Testis (tissue), 3 donors: ENCODE results near the gene CENATAC. TPM values are rescaled to one million over a fixed set of nuclear protein-coding genes. Genes with fewer than 3 reads are reported as not detected.

Experiments
- DNase-seq: peaks from one replicate; pipeline ENCODE4 v3.0.0-alpha.2; 2019
- H3K27ac ChIP-seq, 2 donors: fragments of 200-600 bp; sonication (generic); one replicate each; pipeline ENCODE4 v1.5.1; 2019
- H3K27me3 ChIP-seq: fragments of 200-600 bp; sonication (generic); one replicate; pipeline ENCODE4 v1.5.1; 2019
- H3K36me3 ChIP-seq: fragments of 200-600 bp; sonication (generic); one replicate; pipeline ENCODE4 v1.5.1; 2017; ENCODE audit warnings: low read depth; ENCODE audit errors: missing control alignments
- H3K4me1 ChIP-seq: fragments of 200-600 bp; sonication (generic); one replicate; pipeline ENCODE4 v1.5.1; 2019
- H3K4me3 ChIP-seq, 2 donors: fragments of 200-600 bp; sonication (generic); one replicate each; pipeline ENCODE4 v1.5.1; 2017 to 2019
- H3K9me3 ChIP-seq: fragments of 200-600 bp; sonication (generic); one replicate; pipeline ENCODE4 v1.5.1; 2017
- POLR2A ChIP-seq: fragments of 450-650 bp; IDR thresholded peaks from one replicate; pipeline ENCODE4 v1.6.1; 2017; ENCODE audit warnings: antibody characterized with exemption, mild to moderate bottlenecking, moderate library complexity
- WGBS, 2 donors: methylation state at CpG; one replicate each; pipeline ENCODE4 v1.1.5; 2018; 5-methylcytosine and 5-hydroxymethylcytosine counted together
- intact Hi-C: fragments of 100-400 bp; cut with DNase I; formaldehyde crosslinking; loops from one replicate; pipeline ENCODE4 v1.15.1; 2023; ENCODE audit warnings: low total_unique reads
- polyA plus RNA-seq: library from polyadenylated mRNA; stranded (reverse); fragments of 350-450 nt; fragmentation: Illumina TruSeq; extraction: RNeasy Lipid Tissue Mini Kit (QIAGEN cat#74804); gene quantifications from one replicate; pipeline ENCODE4 v1.2.3, GENCODE V29; 2014; ENCODE audit warnings: low read depth, low replicate concordance; ENCODE audit not compliant: insufficient read depth
- total RNA-seq, 2 donors: library from RNA; depleted of rRNA; stranded (reverse); fragments of >200 nt; gene quantifications; one replicate each; pipeline ENCODE4 v1.2.3, GENCODE V29; 2016
- TF ChIP-seq, protein P1 (sequence below), 3 experiments: fragments of 450-650 bp in 2 of 3; fragments of 200-600 bp in 1 of 3; sonication (generic) in 1 of 3; IDR thresholded peaks; one replicate each; pipeline ENCODE4 v1.5.1; 2016 to 2019; ENCODE audit warnings: antibody characterized with exemption in 3 of 3, mild to moderate bottlenecking in 2 of 3, moderate library complexity in 1 of 3

CENATAC gene
- total and polyA plus RNA-seq, 3 donors from 2014 or later, result 16.6 to 74.9 (median 54.8) TPM

DNA sequence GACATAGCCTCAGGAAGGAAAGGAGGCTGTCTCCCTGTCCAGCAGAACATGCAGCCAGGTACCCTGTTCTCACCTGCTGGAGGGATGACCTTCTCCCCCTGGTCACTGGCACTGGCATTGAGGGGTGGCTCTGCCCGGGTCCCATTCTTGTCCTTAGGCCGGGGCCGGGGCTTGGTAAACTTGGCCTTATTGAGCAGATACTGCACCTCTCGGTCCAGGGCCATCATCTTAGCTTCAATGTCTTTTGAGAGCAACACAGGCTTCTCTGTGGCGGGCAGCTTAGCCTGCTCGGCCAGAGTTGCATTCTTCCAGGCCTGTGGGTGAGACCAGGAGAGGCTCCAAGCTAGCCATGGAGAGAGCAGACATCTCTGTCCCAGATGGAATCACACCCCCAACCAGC lies 48.6 kb downstream of the CENATAC start:
- no peak for DNase-seq

DNA sequence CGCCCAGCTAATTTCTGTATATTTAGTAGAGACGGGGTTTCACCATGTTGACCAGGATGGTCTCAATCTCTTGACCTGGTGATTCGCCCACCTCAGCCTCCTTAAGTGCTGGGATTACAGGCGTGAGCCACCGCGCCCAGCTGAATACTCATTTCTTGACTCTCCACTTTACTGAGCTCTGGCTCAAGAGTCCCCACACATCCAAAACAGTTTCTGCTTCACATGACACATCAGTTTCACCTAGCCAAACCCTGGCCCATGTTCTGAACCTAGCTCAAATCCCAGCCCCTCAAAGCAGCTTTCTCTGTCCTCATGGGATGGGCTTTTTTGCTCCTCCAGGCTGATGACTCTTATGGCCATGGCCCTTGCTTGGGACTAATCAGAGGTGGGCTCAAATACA lies 49.3 kb downstream of the CENATAC start:
- TF ChIP-seq, protein P1, sequence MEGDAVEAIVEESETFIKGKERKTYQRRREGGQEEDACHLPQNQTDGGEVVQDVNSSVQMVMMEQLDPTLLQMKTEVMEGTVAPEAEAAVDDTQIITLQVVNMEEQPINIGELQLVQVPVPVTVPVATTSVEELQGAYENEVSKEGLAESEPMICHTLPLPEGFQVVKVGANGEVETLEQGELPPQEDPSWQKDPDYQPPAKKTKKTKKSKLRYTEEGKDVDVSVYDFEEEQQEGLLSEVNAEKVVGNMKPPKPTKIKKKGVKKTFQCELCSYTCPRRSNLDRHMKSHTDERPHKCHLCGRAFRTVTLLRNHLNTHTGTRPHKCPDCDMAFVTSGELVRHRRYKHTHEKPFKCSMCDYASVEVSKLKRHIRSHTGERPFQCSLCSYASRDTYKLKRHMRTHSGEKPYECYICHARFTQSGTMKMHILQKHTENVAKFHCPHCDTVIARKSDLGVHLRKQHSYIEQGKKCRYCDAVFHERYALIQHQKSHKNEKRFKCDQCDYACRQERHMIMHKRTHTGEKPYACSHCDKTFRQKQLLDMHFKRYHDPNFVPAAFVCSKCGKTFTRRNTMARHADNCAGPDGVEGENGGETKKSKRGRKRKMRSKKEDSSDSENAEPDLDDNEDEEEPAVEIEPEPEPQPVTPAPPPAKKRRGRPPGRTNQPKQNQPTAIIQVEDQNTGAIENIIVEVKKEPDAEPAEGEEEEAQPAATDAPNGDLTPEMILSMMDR (IDR thresholded peaks at IDR 0.05), result no peak
- no peak for TF ChIP-seq POLR2A
- 98 to 99% methylated on average over 6 of the region's 6 CpGs for WGBS, 2 donors
- no peaks in the 10 kb centered on the region for H3K4me1 ChIP-seq
- H3K27me3 ChIP-seq, result no peaks in the 10 kb centered on the region
- intact Hi-C loops, result no loop called here
- DNase-seq, result no peak
- no peaks in the 10 kb centered on the region for H3K36me3 ChIP-seq
- H3K9me3 ChIP-seq, result no peaks in the 10 kb centered on the region
- H3K4me3 ChIP-seq, result no peak overlapping the region
- no peak overlapping the region for H3K27ac ChIP-seq

More for the DNA sequence above, 48.6 kb downstream of the CENATAC start:
- WGBS, 2 donors, result 86 to 98% methylated on average over 3 to 6 of the region's 6 CpGs
- Histone ChIP-seq H3K36me3 (no peaks in the 10 kb centered on the region), H3K4me1 (no peaks in the 10 kb centered on the region), H3K27me3 (no peaks in the 10 kb centered on the region), H3K9me3 (no peaks in the 10 kb centered on the region), H3K27ac (no peak overlapping the region), H3K4me3 (no peak overlapping the region)
- intact Hi-C loops, result no loop called here
- TF ChIP-seq, protein P1 (IDR thresholded peaks at IDR 0.05), result no peak
- TF ChIP-seq POLR2A, result no peak

- no peaks in the 10 kb centered on the region for H3K9me3 ChIP-seq
- H3K27me3 ChIP-seq, result no peaks in the 10 kb centered on the region
- no peak for DNase-seq
- H3K36me3 ChIP-seq, result no peaks in the 10 kb centered on the region
- no peaks in the 10 kb centered on the region for H3K4me1 ChIP-seq
- WGBS, 2 donors, result 90 to 95% methylated on average over 9 of the region's 9 CpGs
- H3K4me3 ChIP-seq, result no peak overlapping the region
- TF ChIP-seq POLR2A, result no peak
- TF ChIP-seq, protein P1 (IDR thresholded peaks at IDR 0.05), result no peak
- intact Hi-C loops, result no loop called here
- no peak overlapping the region for H3K27ac ChIP-seq
Observed at GRCh38 chr11:119048644-119049043, 50.7 kb downstream of the CENATAC start.

DNA sequence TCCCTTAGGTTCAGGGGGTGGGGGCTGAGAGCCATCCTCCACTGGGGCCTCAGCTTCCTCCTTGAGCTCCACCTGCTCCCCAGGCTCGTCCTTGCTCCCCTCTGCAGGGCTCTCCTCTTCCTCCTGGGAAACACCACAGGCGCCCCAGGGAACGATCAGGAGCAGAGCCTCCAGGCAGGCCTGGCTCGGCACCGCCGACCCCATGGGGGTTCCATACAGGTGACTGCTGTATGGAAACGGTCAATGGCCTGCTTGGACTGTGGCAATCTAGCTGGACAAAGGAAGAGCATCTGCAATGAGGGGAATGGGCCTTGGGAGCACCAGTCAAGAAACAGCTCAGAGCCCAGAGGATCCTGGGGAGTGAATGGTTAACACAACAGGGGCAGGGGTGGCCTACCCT lies 51.1 kb downstream of the CENATAC start:
- Histone ChIP-seq H3K27me3 (no peaks in the 10 kb centered on the region), H3K4me1 (no peaks in the 10 kb centered on the region), H3K9me3 (no peaks in the 10 kb centered on the region), H3K4me3 (no peak overlapping the region), H3K27ac (no peak overlapping the region), H3K36me3 (no peaks in the 10 kb centered on the region)
- TF ChIP-seq POLR2A, result no peak
- TF ChIP-seq, protein P1 (IDR thresholded peaks at IDR 0.05), result no peak
- intact Hi-C loops, result no loop called here
- WGBS, 2 donors, result 97 to 100% methylated on average over 1 to 7 of the region's 7 CpGs
- no peak for DNase-seq

GRCh38 chr11:119051440-119052162 lies 53.7 kb downstream of the CENATAC start:
- intact Hi-C loops, result no loop called here
- WGBS, 2 donors, result 87 to 89% methylated on average over 17 of the region's 17 CpGs
- TF ChIP-seq, protein P1 (IDR thresholded peaks at IDR 0.05), result no peak
- Histone ChIP-seq H3K36me3 (no peaks in the 10 kb centered on the region), H3K4me1 (peaks cover 7% of the 10 kb centered on the region), H3K9me3 (no peaks in the 10 kb centered on the region), H3K4me3 (no peak overlapping the region), H3K27me3 (no peaks in the 10 kb centered on the region), H3K27ac (no peak overlapping the region)
- no peak for DNase-seq
